ENCODE measurements around the gene HOXA6. TPM values are rescaled to one million over a fixed set of nuclear protein-coding genes. Genes with fewer than 3 reads are reported as not detected.

HOXA6 gene
- total RNA-seq, 8 experiments from 2014 or later = 4.4 to 52.8 (median 23.7) TPM

GRCh38 chr7:27169658-27170425 is 22.3 kb upstream of the HOXA6 start:
- peak in 6 of 8 experiments; percentile 0 to 43 (median 24) for ATAC-seq (replicated peaks in 6 of 8)
- no peak overlapping the region for H3K4me3 ChIP-seq
- WGBS, 10 experiments = 0 to 40% (median 11%) methylated on average over 1 to 5 of the region's 46 CpGs; no CpG with 5 or more reads in 2 of the 10 experiments
- H3K4me1 ChIP-seq (replicated peaks in 1 of 2) = peaks cover 6 to 11% of the 10 kb centered on the region in 2 donors
- no peak overlapping the region for H3K27ac ChIP-seq
- in situ Hi-C loops (cut with MboI; ENCODE audit: low pct_unique_long_range_greater_than_20kb in 2 of 9, low sequenced_read_pairs in 9 of 9, unreplicated experiment in 9 of 9) = loop anchor here in 6 of 9 experiments (10.0 to 25.0 kb wide), 4 partner anchors 783 to 1308 kb away; no protein-coding TSS in a partner anchor

DNA sequence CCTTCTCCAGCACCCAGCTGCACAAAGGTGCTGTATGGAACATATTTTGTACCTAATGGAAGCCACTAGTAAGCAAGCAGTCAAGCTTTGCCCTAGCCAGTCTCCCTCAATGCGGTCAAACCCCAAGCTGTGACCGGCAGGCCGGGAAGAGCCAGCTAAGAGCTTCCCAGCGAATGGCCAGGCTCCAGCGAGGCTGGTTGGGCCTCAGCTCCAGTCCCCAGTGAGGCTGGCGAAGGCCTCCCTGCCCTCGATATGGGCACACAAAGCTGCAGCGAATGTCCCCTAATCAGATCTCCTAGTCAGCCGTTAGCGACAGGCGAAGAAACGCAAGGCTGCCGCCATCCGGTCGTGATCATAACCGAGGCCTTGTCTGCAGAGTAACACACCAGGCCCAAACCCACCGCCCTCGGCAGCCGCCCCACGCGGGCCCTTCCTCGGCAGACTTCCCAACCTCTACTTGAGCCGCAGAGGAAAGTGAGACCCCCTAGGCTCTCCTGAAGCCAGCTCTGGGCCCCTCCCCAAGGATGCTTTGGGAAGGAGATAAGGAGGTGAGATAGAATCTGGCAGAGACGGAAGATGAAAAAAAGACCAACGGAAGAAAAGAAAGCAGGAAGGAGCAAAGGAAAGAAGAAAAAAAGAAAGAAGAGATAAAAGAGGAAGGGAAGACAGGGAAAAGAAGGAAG is 20.8 kb upstream of the HOXA6 start:
- no peak overlapping the region for H3K4me3 ChIP-seq
- peak in 6 of 8 experiments; percentile 1 to 34 (median 16) for ATAC-seq (replicated peaks in 6 of 8)
- peaks cover 6 to 11% of the 10 kb centered on the region in 2 donors for H3K4me1 ChIP-seq (replicated peaks in 1 of 2)
- WGBS, 10 experiments = 3 to 46% (median 10%) methylated on average over 1 to 20 of the region's 25 CpGs
- in situ Hi-C loops (cut with MboI; ENCODE audit: low pct_unique_long_range_greater_than_20kb in 2 of 9, low sequenced_read_pairs in 9 of 9, unreplicated experiment in 9 of 9) = loop anchor here in 5 of 9 experiments (25.0 kb wide), 3 partner anchors 781 to 1306 kb away; no protein-coding TSS in a partner anchor
- no peak overlapping the region for H3K27ac ChIP-seq

GRCh38 chr7:27167916-27168264 is 20.3 kb upstream of the HOXA6 start:
- H3K27ac ChIP-seq = no peak overlapping the region
- peaks cover 6 to 11% of the 10 kb centered on the region in 2 donors for H3K4me1 ChIP-seq (replicated peaks in 1 of 2)
- in situ Hi-C loops (cut with MboI; ENCODE audit: low pct_unique_long_range_greater_than_20kb in 2 of 9, low sequenced_read_pairs in 9 of 9, unreplicated experiment in 9 of 9) = loop anchor here in 5 of 9 experiments (25.0 kb wide), 3 partner anchors 781 to 1306 kb away; no protein-coding TSS in a partner anchor
- ATAC-seq (replicated peaks in 6 of 8) = no peak
- no peak overlapping the region for H3K4me3 ChIP-seq
- 4 to 41% (median 19%) methylated on average over 1 to 4 of the region's 4 CpGs; no CpG with 5 or more reads in 4 of the 10 experiments for WGBS, 10 experiments

GRCh38 chr7:27166531-27167505 is 19.2 kb upstream of the HOXA6 start:
- 0 to 72% (median 12%) methylated on average over 2 to 15 of the region's 50 CpGs; no CpG with 5 or more reads in 2 of the 10 experiments for WGBS, 10 experiments
- H3K4me3 ChIP-seq = no peak overlapping the region
- ATAC-seq (replicated peaks in 6 of 8) = peak in 2 of 8 experiments; percentile 0 to 1

GRCh38 chr7:27165996-27166530 is 18.5 kb upstream of the HOXA6 start:
- WGBS, 10 experiments = 0 to 26% (median 15%) methylated on average over 1 to 12 of the region's 46 CpGs; no CpG with 5 or more reads in 5 of the 10 experiments
- Histone ChIP-seq H3K27ac (no peak overlapping the region), H3K4me3 (peak overlapping the region in 3 of 5 donors; percentile 31 to 35 (median 32)), H3K4me1 (replicated peaks in 1 of 2) (peaks cover 6 to 15% of the 10 kb centered on the region in 2 donors)
- peak in 2 of 8 experiments; percentile 0 for ATAC-seq (replicated peaks in 6 of 8)
- in situ Hi-C loops (cut with MboI; ENCODE audit: low pct_unique_long_range_greater_than_20kb in 2 of 9, low sequenced_read_pairs in 9 of 9, unreplicated experiment in 9 of 9) = loop anchor here in 5 of 9 experiments (25.0 kb wide), 3 partner anchors 779 to 1304 kb away; no protein-coding TSS in a partner anchor

More at GRCh38 chr7:27166531-27167505, 19.2 kb upstream of the HOXA6 start:
- no peak overlapping the region for H3K27ac ChIP-seq
- in situ Hi-C loops (cut with MboI; ENCODE audit: low pct_unique_long_range_greater_than_20kb in 2 of 9, low sequenced_read_pairs in 9 of 9, unreplicated experiment in 9 of 9) = loop anchor here in 5 of 9 experiments (25.0 kb wide), 3 partner anchors 780 to 1305 kb away; no protein-coding TSS in a partner anchor
- peaks cover 6 to 11% of the 10 kb centered on the region in 2 donors for H3K4me1 ChIP-seq (replicated peaks in 1 of 2)

GRCh38 chr7:27165089-27165995 is 17.8 kb upstream of the HOXA6 start, which contains the start of gene HOXA9:
Gene HOXA9 (minus strand): TSS chr7:27165537. CDS start chr7:27165457, 80 bp downstream.
- in situ Hi-C loops (cut with MboI; ENCODE audit: low pct_unique_long_range_greater_than_20kb in 2 of 9, low sequenced_read_pairs in 9 of 9, unreplicated experiment in 9 of 9) = loop anchor here in 5 of 9 experiments (25.0 kb wide), 3 partner anchors 778 to 1303 kb away; no protein-coding TSS in a partner anchor
- Histone ChIP-seq H3K4me1 (replicated peaks in 1 of 2) (peaks cover 7 to 18% of the 10 kb centered on the region in 2 donors), H3K4me3 (peak within 1 kb of the TSS; percentile 23 to 35 (median 31)), H3K27ac (no peak within 1 kb of the TSS)
- peak in 4 of 8 experiments; percentile 1 to 20 (median 14) for ATAC-seq (replicated peaks in 6 of 8)
- WGBS, 10 experiments = 0 to 65% (median 7%) methylated on average over 4 to 24 of the region's 82 CpGs; no CpG with 5 or more reads in 1 of the 10 experiments

- WGBS, 10 experiments = 0 to 19% (median 3%) methylated on average over 1 to 19 of the region's 47 CpGs; no CpG with 5 or more reads in 4 of the 10 experiments
- ATAC-seq (replicated peaks in 6 of 8) = peak in 7 of 8 experiments; percentile 3 to 26 (median 9)
- in situ Hi-C loops (cut with MboI; ENCODE audit: low pct_unique_long_range_greater_than_20kb in 2 of 9, low sequenced_read_pairs in 9 of 9, unreplicated experiment in 9 of 9) = loop anchor here in 5 of 9 experiments (25.0 kb wide), 3 partner anchors 777 to 1302 kb away; no protein-coding TSS in a partner anchor
- H3K4me1 ChIP-seq (replicated peaks in 1 of 2) = peaks cover 10 to 13% of the 10 kb centered on the region in 2 donors
- H3K27ac ChIP-seq = no peak overlapping the region
- H3K4me3 ChIP-seq = peak overlapping the region in 4 of 5 donors; percentile 14 to 35 (median 28)
Measured at GRCh38 chr7:27164367-27165088, 17.0 kb upstream of the HOXA6 start.

- peaks cover 10 to 12% of the 10 kb centered on the region in 2 donors for H3K4me1 ChIP-seq (replicated peaks in 1 of 2)
- H3K4me3 ChIP-seq = peak overlapping the region in 3 of 5 donors; percentile 23 to 32 (median 27)
- in situ Hi-C loops (cut with MboI; ENCODE audit: low pct_unique_long_range_greater_than_20kb in 2 of 9, low sequenced_read_pairs in 9 of 9, unreplicated experiment in 9 of 9) = loop anchor here in 5 of 9 experiments (25.0 kb wide), 3 partner anchors 777 to 1302 kb away; no protein-coding TSS in a partner anchor
- no peak overlapping the region for H3K27ac ChIP-seq
- ATAC-seq (replicated peaks in 6 of 8) = no peak
- WGBS, 10 experiments = 0 to 58% (median 12%) methylated on average over 1 to 5 of the region's 12 CpGs; no CpG with 5 or more reads in 5 of the 10 experiments
Measured at GRCh38 chr7:27164045-27164366, 16.4 kb upstream of the HOXA6 start.

DNA sequence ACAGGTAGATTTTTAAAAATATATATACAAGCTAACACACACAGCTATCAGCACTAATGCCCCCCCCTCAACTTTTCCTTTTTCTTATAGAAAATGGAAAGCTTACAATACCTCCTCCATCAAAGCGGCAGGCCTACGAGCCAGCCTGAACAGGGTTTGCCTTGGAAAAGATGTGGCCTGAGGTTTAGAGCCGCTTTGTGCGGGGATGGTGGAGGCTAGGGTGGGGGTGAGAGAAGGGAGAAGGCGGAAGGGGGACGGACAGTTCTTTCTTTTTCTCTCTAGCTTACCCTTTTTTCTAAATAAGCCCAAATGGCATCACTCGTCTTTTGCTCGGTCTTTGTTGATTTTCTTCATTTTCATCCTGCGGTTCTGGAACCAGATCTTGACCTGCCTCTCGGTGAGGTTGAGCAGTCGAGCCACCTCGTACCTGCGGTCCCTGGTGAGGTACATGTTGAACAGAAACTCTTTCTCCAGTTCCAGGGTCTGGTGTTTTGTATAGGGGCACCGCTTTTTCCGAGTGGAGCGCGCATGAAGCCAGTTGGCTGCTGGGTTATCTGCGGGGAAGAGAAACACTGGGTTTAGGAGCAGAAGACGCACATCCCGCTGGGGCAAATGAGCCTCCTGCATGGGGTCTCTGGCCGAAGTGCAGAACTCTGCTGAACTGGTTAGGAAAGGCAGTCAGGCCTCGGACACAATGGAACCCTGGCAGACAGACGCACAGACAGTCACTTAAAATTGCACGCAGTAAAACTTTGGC is 15.9 kb upstream of the HOXA6 start:
- H3K4me1 ChIP-seq (replicated peaks in 1 of 2) = peaks cover 10 to 12% of the 10 kb centered on the region in 2 donors
- in situ Hi-C loops (cut with MboI; ENCODE audit: low pct_unique_long_range_greater_than_20kb in 2 of 9, low sequenced_read_pairs in 9 of 9, unreplicated experiment in 9 of 9) = loop anchor here in 5 of 9 experiments (25.0 kb wide), 3 partner anchors 776 to 1301 kb away; no protein-coding TSS in a partner anchor
- ATAC-seq (replicated peaks in 6 of 8) = no peak
- no peak overlapping the region for H3K27ac ChIP-seq
- WGBS, 10 experiments = 0 to 74% (median 20%) methylated on average over 1 to 8 of the region's 24 CpGs; no CpG with 5 or more reads in 2 of the 10 experiments
- no peak overlapping the region for H3K4me3 ChIP-seq
